SK-N-SH (cell line): ENCODE data around the gene AP3S1.

Experiments
- RAD21 ChIP-seq: IDR thresholded peaks from 2 replicates; pipeline ENCODE4 v1.6.1; 2012; ENCODE audit warnings: mild to moderate bottlenecking, low read length
- REST ChIP-seq: IDR thresholded peaks from 2 replicates; pipeline ENCODE4 v1.6.1; 2012; ENCODE audit warnings: mild to moderate bottlenecking, low read depth, low read length, moderate library complexity
- TF ChIP-seq, protein P1 (sequence below): fragments of 200-600 bp; sonication (generic); IDR thresholded peaks from 2 replicates; pipeline ENCODE4 v1.6.1; 2017; ENCODE audit warnings: antibody characterized with exemption, mild to moderate bottlenecking, moderate library complexity

- TF ChIP-seq RAD21 (no peak), REST (no peak)
- TF ChIP-seq, protein P1, sequence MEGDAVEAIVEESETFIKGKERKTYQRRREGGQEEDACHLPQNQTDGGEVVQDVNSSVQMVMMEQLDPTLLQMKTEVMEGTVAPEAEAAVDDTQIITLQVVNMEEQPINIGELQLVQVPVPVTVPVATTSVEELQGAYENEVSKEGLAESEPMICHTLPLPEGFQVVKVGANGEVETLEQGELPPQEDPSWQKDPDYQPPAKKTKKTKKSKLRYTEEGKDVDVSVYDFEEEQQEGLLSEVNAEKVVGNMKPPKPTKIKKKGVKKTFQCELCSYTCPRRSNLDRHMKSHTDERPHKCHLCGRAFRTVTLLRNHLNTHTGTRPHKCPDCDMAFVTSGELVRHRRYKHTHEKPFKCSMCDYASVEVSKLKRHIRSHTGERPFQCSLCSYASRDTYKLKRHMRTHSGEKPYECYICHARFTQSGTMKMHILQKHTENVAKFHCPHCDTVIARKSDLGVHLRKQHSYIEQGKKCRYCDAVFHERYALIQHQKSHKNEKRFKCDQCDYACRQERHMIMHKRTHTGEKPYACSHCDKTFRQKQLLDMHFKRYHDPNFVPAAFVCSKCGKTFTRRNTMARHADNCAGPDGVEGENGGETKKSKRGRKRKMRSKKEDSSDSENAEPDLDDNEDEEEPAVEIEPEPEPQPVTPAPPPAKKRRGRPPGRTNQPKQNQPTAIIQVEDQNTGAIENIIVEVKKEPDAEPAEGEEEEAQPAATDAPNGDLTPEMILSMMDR, result no peak
These were observed 2.6 kb downstream of the AP3S1 start for GRCh38 chr5:115844321-115844817.
